ENCODE results near the gene NDOR1.
"Not testable (repeated sequence)": the region's sequence is repeated elsewhere in the genome, so short reads cannot be mapped to it uniquely, and the experiment has no call there.

Gene NDOR1

DNA sequence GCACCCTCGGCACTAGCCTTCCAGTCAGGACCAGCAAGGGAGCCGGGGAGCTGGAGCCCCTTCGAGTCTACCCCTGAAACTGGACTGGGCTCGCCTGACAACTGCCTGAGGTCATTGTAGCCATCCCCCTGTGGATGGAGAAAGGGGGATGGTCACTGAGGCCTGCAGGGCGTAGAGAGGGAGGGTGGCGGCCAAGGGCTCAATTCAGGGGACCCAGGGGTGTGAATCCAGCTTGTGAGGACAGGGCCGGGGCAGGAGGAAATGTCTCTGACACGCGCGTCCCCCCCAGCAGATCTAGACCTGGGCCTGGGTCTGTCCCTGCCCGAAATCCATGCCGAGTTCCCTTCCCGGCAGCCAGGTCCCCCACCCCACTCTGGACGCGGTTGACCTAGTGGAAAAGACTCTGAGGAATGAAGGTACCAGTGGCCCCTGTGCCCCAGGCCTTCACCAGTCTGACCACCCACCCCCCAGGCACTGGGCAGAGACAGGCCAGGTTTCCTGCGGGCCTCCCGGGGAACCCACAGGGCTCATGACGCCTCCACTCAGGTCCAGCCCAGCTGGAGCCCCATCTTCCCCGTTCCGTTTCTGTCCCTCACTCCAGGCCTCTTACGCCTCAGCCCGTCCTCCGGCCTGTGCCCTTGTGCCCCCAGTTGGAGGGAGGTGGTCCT is 26.0 kb downstream of the NDOR1 start:
- DNase-seq (ENCODE audit: low read depth in 2 of 2): no peak

- DNase-seq (ENCODE audit: low read depth in 2 of 2): no peak
These were observed 26.6 kb downstream of the NDOR1 start for GRCh38 chr9:137232101-137232500.

GRCh38 chr9:137232510-137232909 is 27.0 kb downstream of the NDOR1 start:
- DNase-seq (ENCODE audit: low read depth in 2 of 2): no peak

DNA sequence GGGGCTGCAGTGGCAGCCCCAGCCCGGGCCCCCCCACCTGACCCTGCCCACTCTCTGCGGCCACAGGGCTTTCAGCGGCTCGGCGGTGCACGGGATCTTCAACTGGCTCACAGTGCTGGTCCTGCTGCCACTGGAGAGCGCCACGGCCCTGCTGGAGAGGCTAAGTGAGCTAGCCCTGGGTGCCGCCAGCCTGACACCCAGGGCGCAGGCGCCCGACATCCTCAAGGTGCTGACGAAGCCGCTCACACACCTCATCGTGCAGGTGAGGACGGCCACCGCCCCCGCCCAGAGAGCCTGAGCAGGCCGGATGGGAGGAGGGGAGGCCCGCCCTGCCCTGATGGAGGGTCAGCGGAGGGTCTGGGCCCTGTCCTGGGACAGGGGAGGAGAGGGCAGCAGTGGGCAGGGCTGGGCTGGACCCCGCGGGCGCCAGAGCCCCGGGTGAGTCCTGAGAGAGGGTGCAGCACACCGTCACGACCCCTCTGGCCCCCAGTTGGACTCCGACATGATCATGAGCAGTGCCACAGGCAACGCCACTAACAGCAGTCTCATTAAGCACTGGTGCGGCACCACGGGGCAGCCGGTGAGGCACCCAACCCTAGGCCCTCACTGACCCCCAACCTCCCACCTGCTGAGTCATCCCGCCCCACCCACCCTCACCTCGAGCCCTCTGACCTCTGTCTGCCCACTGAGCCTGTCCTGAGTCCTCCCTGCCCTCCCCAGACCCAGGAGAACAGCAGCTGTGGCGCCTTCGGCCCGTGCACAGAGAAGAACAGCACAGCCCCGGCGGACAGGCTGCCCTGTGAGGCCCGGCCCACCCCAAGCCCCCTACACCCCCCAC is 27.9 kb downstream of the NDOR1 start:
- no peak for DNase-seq (ENCODE audit: low read depth in 2 of 2)

DNA sequence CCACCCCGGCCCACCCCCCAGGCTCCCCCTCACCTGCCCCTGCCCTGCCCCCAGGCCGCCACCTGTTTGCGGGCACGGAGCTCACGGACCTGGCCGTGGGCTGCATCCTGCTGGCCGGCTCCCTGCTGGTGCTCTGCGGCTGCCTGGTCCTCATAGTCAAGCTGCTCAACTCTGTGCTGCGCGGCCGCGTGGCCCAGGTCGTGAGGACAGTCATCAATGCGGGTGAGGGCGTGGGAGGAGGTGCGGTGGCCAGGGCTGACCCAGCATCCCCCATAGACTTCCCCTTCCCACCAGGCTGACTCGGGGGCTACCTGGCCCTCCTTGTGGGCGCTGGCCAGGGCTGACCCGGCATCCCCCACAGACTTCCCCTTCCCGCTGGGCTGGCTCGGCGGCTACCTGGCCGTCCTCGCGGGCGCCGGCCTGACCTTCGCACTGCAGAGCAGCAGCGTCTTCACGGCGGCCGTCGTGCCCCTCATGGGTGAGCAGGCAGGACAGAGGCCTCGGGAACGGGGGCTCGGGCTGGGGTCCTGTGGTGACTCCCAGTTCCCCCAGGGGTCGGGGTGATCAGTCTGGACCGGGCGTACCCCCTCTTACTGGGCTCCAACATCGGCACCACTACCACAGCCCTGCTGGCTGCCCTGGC is 28.7 kb downstream of the NDOR1 start:
- DNase-seq (ENCODE audit: low read depth in 2 of 2): no peak

DNA sequence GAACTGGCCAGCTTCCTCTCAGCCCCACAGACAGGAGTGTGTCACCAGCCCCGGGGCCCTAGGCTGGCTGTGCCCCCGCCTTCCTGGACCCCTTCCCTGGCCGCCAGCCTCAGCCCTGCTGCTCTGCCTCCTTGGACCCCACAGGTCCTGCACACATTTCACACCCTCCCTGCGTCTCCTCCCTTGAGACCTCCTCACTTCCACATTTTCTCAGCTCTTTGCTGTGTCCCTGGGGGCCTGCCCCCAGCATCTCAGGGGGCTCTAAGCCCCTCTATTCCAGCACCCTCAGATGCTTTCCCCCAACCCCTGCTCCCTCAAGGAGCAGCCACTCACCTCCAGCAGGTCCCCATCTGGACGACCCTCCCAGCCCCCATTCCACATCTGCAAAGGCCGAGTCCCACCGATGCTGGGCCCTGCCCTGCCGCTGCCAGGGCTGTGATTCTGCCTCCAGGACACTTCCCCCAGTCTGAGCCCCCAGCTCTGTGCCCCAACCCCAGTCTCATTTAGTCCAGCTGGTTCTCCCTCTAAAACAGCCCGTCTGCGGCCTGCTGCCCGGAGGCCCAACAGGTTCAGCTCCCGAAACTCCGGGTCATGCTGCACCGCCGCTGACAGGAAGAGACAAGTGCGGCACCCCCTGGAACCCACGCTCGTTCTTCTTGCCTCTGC is 29.4 kb downstream of the NDOR1 start:
- no peak for DNase-seq (ENCODE audit: low read depth in 2 of 2)

DNA sequence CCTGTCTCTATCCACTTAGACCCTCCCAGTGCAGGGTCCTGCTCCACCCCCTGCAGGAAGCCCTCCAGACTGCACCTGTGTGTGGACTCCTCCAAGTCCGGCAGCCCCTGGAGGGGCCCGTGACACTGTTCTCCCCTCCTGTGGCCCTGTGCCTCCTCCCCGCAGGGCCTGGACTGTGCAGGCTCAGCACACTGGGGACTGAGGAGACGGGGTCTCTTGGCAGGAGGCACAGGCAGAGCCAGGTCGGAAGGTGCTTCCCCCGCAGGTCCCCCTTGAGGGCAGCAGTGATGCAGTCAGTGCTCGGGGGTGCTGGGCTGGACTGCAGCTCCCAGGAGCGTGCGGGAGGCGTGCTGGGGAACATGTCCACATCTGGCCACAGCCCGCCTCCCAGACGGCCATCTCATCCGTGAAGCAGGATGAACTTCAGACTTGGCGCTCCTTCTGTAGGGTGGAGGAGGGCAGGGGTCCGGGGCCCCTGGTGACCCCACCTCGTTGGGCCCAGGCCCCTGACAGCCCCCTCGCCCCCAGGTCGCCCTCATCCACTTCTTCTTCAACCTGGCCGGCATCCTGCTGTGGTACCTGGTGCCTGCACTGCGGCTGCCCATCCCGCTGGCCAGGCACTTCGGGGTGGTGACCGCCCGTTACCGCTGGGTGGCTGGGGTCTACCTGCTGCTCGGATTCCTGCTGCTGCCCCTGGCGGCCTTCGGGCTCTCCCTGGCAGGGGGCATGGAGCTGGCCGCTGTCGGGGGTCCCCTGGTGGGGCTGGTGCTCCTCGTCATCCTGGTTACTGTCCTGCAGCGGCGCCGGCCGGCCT is 30.1 kb downstream of the NDOR1 start:
- no peak for DNase-seq (ENCODE audit: low read depth in 2 of 2)

GRCh38 chr9:137236238-137236935 is 30.9 kb downstream of the NDOR1 start:
- DNase-seq (ENCODE audit: low read depth in 2 of 2): peak; percentile 76 to 87

GRCh38 chr9:137236936-137237421 is 31.5 kb downstream of the NDOR1 start:
- no peak for DNase-seq (ENCODE audit: low read depth in 2 of 2)

DNA sequence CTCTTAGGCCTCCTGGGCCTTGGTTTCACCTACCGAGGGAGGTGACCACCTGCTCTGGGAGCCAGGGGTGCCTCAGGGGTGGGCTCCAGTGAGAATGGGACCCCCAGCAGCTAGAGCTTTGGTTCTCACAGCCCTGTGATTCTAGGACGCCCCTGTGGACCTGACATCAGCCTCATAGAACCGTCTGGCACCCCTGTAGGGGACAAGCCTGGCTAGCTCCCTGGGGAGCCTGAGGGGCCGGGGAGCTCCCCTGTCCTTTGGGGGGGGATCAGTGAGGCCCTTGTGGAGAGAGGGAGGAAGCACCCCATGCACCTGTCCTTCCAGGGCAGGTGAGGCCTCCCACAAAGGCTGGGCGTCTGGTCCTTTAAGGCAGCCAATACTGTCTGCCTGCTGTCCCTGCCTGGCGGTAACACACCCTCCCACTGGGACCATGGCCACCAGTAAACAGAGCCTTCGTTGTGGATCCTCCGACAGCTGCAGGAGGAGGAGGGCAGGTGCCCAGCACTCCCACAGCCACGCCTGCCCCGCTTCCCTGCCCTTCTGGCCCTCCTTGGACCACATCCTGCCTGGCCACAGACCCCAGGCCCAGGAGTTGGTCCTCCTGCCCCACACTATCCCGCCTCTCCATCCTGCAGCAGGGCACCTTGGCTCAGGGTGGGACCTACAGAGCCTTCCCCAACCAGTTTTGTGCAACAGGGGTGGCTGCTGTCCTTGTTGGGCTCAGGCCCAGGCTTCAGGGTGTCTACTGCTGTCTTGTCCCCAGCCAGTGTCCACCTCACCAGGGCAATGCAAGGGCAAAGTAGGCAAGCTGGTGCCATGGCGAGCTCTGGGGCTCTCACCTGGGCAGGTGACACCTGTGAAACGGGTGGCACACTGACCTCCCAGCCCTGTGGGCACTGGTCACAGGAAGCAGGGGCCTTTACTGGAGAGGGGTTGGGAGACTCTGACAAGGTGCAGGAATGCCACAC is 32.5 kb downstream of the NDOR1 start:
- DNase-seq (ENCODE audit: low read depth in 2 of 2): no peak

- not testable (repeated sequence) for DNase-seq (ENCODE audit: low read depth in 2 of 2)
These were observed 34.2 kb downstream of the NDOR1 start for GRCh38 chr9:137239541-137240200.

DNA sequence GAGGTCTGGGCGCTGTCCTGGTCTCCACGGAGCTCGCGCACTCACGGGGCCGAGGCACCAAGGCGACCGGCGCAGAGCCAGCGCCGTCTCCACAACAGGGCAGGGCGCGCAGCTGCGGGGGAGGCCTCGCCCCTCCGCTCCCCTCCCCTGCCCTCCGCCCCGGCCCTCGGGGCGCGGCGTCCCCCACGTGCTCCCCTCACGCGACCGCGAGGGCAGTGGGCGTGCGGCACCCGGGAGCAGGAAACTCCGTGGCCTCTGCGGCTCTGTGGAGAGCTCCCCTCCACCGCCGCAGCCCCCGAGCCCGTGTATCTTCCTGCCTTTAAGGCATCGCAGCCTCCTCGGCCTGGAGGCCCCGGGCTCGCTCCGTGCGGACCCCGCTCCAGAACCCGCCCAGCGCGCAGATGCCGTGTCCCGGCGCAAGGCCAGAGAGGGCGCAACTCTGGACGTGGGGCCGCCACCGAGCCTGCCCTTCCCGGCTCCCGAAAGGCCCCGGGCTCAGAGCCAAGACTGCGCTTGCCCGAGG is 34.9 kb downstream of the NDOR1 start:
- DNase-seq (ENCODE audit: low read depth in 2 of 2): peak; percentile 15 to 37

DNA sequence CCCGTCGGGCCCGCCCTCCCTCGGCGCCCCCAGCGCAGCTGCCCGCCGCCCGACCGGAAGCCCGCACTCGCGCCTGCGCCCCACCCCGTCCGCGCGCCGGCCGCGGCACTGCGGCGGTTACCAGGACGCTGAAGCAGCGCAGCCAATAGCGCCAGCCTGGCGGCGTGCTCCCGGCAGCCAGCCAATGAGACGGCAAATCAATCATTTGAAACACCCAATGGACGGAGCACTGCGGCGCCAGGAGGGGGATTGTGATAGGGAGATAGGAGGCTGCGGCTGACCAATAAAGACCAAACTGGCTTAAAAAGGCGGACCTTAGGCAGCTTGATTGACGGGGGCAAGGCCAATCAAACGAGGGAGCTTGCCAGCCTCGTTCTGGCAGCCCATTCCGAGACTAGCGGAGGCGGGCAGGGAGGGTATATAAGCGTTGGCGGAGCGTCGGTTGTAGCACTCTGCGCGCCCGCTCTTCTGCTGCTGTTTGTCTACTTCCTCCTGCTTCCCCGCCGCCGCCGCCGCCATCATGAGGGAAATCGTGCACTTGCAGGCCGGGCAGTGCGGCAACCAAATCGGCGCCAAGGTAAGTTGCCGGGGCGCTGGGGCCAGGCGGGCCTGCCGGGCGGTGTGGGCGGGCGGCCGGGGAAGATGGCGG is 35.5 kb downstream of the NDOR1 start, which contains the start of gene TUBB4B:
TUBB4B (plus strand) TSS at position 447 of the 649 bp plus-strand sequence; CDS start at position 521, 74 bp downstream.
- peak; percentile 89 to 95 for DNase-seq (ENCODE audit: low read depth in 2 of 2)

DNA sequence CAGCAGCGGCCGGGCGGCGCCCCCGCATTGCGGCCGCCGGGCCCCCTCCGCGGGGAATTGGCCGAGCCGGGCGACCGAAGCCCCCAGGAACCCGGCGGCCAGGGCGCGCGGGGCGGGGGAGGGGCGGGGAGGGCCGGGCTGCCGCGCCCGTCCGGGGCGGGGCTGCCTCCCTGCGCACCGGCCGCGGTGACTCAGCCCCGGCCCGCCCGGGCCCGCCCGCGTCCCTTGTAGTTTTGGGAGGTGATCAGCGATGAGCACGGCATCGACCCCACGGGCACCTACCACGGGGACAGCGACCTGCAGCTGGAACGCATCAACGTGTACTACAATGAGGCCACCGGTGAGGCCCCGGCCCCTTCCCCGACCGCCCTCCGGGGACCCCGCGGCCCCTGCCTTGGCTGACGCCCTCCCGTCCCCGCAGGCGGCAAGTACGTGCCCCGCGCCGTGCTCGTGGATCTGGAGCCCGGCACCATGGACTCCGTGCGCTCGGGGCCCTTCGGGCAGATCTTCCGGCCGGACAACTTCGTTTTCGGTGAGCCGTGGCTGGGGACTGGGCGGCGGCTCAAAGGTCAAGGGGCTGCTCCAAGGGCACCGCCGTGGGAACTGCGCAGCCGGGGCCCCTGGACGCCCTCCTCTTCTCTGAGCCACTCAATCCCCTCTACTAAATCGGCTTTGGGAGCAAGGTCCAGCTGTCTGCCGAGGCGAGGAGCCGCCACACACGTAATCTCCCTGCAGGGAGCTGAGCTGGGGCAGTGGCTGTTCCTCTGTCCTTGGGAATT is 36.2 kb downstream of the NDOR1 start:
- peak; percentile 35 to 52 for DNase-seq (ENCODE audit: low read depth in 2 of 2)

GRCh38 chr9:137242269-137243203 is 37.0 kb downstream of the NDOR1 start:
- no peak for DNase-seq (ENCODE audit: low read depth in 2 of 2)

GRCh38 chr9:137243266-137243625 is 37.7 kb downstream of the NDOR1 start:
- DNase-seq (ENCODE audit: low read depth in 2 of 2): not testable (repeated sequence)
